ENCODE results near the gene ACTL10. TPM values are rescaled to one million over a fixed set of nuclear protein-coding genes. Genes with fewer than 3 reads are reported as not detected.

ACTL10 gene
- total and polyA plus RNA-seq, 2 of the 13 experiments (the other 11 are each of a cell fraction or from before 2014, with no cell fraction given), result not detected

GRCh38 chr20:33688938-33689424, 22.2 kb downstream of the ACTL10 start (continued):
- TF ChIP-seq MAZ (IDR thresholded peaks at IDR 0.05; ENCODE audit: borderline replicate concordance, low read depth, low read length) (no peak), MAZ (CRISPR knock-in tag; IDR thresholded peaks at IDR 0.05; ENCODE audit: low read depth) (no peak), CHD4 (IDR thresholded peaks at IDR 0.05; ENCODE audit: borderline replicate concordance, low read length) (peak; percentile 66; the same call in 1 of the 2 replicates), SAP130 (CRISPR knock-in tag; IDR thresholded peaks at IDR 0.05; ENCODE audit: low read depth) (peak; percentile 58), ZNF44 (CRISPR knock-in tag; IDR thresholded peaks at IDR 0.05) (no peak), KDM5A (IDR thresholded peaks at IDR 0.05; ENCODE audit: borderline replicate concordance, low read length) (no peak), TCF7 (IDR thresholded peaks at IDR 0.05; ENCODE audit: low read depth) (peak; percentile 89), ZMYM4 (CRISPR knock-in tag; IDR thresholded peaks at IDR 0.05) (0 out of 2 replicates have a peak, but pooled peaks have one; percentile 32), BHLHE40 (IDR thresholded peaks at IDR 0.05; ENCODE audit: low read length) (no peak), HBP1 (CRISPR knock-in tag; IDR thresholded peaks at IDR 0.05; ENCODE audit: low read depth) (no peak), SMAD9 (CRISPR knock-in tag; IDR thresholded peaks at IDR 0.05) (no peak; the same call in 1 of the 2 replicates), SAFB2 (CRISPR knock-in tag; IDR thresholded peaks at IDR 0.05; ENCODE audit: borderline replicate concordance, low read depth) (no peak), EED (CRISPR knock-in tag; IDR thresholded peaks at IDR 0.05) (no peak), SALL2 (CRISPR knock-in tag; IDR thresholded peaks at IDR 0.05) (no peak; the same call in 1 of the 2 replicates), ZSCAN29 (CRISPR knock-in tag; conservative IDR thresholded peaks at IDR 0.05) (no peak), ZNF841 (CRISPR knock-in tag; IDR thresholded peaks at IDR 0.05; ENCODE audit: borderline replicate concordance) (no peak), MIXL1 (CRISPR knock-in tag; IDR thresholded peaks at IDR 0.05) (no peak), PLSCR1 (CRISPR knock-in tag; IDR thresholded peaks at IDR 0.05; ENCODE audit: borderline replicate concordance) (no peak), TFDP2 (CRISPR knock-in tag; IDR thresholded peaks at IDR 0.05) (0 out of 2 replicates have a peak, but pooled peaks have one; percentile 9), ZNF570 (CRISPR knock-in tag; IDR thresholded peaks at IDR 0.05; ENCODE audit: borderline replicate concordance) (no peak), HOXA9 (CRISPR knock-in tag; IDR thresholded peaks at IDR 0.05; ENCODE audit: borderline replicate concordance) (no peak), ZNF556 (CRISPR knock-in tag; IDR thresholded peaks at IDR 0.05; ENCODE audit: borderline replicate concordance) (no peak), SKIL (CRISPR knock-in tag; IDR thresholded peaks at IDR 0.05; ENCODE audit: borderline replicate concordance) (no peak), ZNF33A (CRISPR knock-in tag; IDR thresholded peaks at IDR 0.05; ENCODE audit: borderline replicate concordance) (no peak), ZEB1 (IDR thresholded peaks at IDR 0.05; ENCODE audit: insufficient replicate concordance, low read depth) (no peak), ZNF367 (CRISPR knock-in tag; IDR thresholded peaks at IDR 0.05; ENCODE audit: borderline replicate concordance) (no peak)
